ENCODE results near the gene IGHMBP2.

DNA sequence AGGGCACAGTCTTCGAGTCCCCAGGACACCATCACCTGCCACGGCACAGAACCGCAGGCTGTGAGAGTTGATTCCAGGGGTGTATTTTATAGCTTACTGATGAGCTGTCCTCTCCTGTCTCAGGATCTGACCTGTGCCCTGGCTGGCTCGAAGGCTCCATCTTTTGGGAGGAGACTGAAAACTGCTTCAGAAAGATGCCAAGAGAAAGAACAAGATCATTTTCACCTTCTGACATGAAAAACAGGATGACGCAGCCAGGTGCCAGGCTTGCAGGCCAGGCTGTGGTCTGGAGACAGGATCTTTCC, 74.9 kb downstream of the IGHMBP2 start:
- TF ChIP-seq FOXM1 (IDR thresholded peaks at IDR 0.05; ENCODE audit: borderline replicate concordance) = no peak
- no peak for TF ChIP-seq FOXA1 (IDR thresholded peaks at IDR 0.05)
- TF ChIP-seq, protein P1, sequence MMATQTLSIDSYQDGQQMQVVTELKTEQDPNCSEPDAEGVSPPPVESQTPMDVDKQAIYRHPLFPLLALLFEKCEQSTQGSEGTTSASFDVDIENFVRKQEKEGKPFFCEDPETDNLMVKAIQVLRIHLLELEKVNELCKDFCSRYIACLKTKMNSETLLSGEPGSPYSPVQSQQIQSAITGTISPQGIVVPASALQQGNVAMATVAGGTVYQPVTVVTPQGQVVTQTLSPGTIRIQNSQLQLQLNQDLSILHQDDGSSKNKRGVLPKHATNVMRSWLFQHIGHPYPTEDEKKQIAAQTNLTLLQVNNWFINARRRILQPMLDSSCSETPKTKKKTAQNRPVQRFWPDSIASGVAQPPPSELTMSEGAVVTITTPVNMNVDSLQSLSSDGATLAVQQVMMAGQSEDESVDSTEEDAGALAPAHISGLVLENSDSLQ (IDR thresholded peaks at IDR 0.05) = no peak
- no peak for TF ChIP-seq SP1 (IDR thresholded peaks at IDR 0.05)
- no peak for TF ChIP-seq TARDBP (IDR thresholded peaks at IDR 0.05)
- no peak for TF ChIP-seq ZNF384 (IDR thresholded peaks at IDR 0.05)
- TF ChIP-seq BHLHE40 (IDR thresholded peaks at IDR 0.05; ENCODE audit: borderline replicate concordance) = no peak
- no peak for TF ChIP-seq CTBP1 (IDR thresholded peaks at IDR 0.05; ENCODE audit: borderline replicate concordance)
- TF ChIP-seq FOXK2 (IDR thresholded peaks at IDR 0.05) = no peak
- TF ChIP-seq ARNT (IDR thresholded peaks at IDR 0.05) = no peak
- TF ChIP-seq ELF4 (IDR thresholded peaks at IDR 0.05) = no peak
- TF ChIP-seq HDGF (IDR thresholded peaks at IDR 0.05; ENCODE audit: borderline replicate concordance) = no peak
